DND-41 (cell line): Measurements from ENCODE around the gene CCDC107.

ENCODE experiments used
- EZH2 ChIP-seq: IDR thresholded peaks from 3 replicates; pipeline ENCODE4 v1.6.1; 2012; ENCODE audit warnings: borderline replicate concordance, low read depth, mild to moderate bottlenecking, moderate library complexity, low read length, inconsistent platforms; ENCODE audit not compliant: severe bottlenecking
- TF ChIP-seq, protein P1 (sequence below): IDR thresholded peaks from 2 replicates; pipeline ENCODE4 v1.5.1; 2012; ENCODE audit warnings: borderline replicate concordance, low read length, moderate library complexity, mild to moderate bottlenecking; ENCODE audit not compliant: poor library complexity, severe bottlenecking; ENCODE audit errors: extremely low read depth

DNA sequence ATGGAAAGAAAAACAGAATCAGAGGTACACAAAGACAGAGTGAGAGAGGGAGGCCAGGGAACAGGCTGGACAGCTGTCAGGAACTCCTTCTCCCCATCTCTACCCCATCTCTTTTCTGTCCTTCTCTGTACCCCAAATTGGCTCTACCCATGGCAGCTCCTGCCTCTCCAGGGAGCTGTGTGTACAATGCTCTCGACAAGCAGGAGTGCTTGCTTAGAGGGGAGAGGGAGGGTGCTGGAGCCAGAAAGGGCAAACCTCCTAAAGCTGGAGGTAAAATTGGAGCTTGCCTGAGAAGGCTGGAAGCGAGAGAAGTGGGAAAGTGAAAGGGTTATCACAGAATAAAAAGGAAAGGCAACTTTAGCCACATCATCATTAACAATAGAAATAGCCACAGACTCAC, 25.2 kb downstream of the CCDC107 start:
- TF ChIP-seq, protein P1, sequence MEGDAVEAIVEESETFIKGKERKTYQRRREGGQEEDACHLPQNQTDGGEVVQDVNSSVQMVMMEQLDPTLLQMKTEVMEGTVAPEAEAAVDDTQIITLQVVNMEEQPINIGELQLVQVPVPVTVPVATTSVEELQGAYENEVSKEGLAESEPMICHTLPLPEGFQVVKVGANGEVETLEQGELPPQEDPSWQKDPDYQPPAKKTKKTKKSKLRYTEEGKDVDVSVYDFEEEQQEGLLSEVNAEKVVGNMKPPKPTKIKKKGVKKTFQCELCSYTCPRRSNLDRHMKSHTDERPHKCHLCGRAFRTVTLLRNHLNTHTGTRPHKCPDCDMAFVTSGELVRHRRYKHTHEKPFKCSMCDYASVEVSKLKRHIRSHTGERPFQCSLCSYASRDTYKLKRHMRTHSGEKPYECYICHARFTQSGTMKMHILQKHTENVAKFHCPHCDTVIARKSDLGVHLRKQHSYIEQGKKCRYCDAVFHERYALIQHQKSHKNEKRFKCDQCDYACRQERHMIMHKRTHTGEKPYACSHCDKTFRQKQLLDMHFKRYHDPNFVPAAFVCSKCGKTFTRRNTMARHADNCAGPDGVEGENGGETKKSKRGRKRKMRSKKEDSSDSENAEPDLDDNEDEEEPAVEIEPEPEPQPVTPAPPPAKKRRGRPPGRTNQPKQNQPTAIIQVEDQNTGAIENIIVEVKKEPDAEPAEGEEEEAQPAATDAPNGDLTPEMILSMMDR = no peak
- no peak for TF ChIP-seq EZH2
